Lower leg skin (tissue), 3 donors: ENCODE results near the gene DMD.

Experiments used
- CTCF ChIP-seq, 3 donors: fragments of 450-650 bp; IDR thresholded peaks; one replicate each; pipeline ENCODE4 v1.5.1; 2016; ENCODE audit warnings: antibody characterized with exemption in 3 of 3, mild to moderate bottlenecking in 3 of 3, moderate library complexity in 2 of 3
- POLR2A ChIP-seq, 2 donors: fragments of 450-650 bp; IDR thresholded peaks; one replicate each; pipeline ENCODE4 v1.6.1; 2016 to 2017; ENCODE audit warnings: antibody characterized with exemption in 2 of 2, mild to moderate bottlenecking in 1 of 2, moderate library complexity in 1 of 2

GRCh38 chrX:32443841-32444240 lies 767.5 kb downstream of the DMD start:
- TF ChIP-seq CTCF (IDR thresholded peaks at IDR 0.05) (no peak), POLR2A (IDR thresholded peaks at IDR 0.05) (no peak)
